Measurements from ENCODE around the gene COX17.
"Not testable (repeated sequence)": the region's sequence is repeated elsewhere in the genome, so short reads cannot be mapped to it uniquely, and the experiment has no call there.

Gene COX17

GRCh38 chr3:119676771-119677640 is at the start of gene COX17:
TSS of gene COX17 (minus strand) at chr3:119677406. CDS start at chr3:119677310, 96 bp downstream.
- peak; percentile 82 to 95 for DNase-seq

- no peak for DNase-seq
These were observed 49.7 kb upstream of the COX17 start for GRCh38 chr3:119726909-119727308.

- DNase-seq: no peak
These were observed 45.8 kb upstream of the COX17 start for GRCh38 chr3:119723022-119723421.

- no peak for DNase-seq
These were observed 40.3 kb upstream of the COX17 start for GRCh38 chr3:119717520-119717919.

- DNase-seq: no peak
These were observed 39.8 kb upstream of the COX17 start for GRCh38 chr3:119716998-119717397.

GRCh38 chr3:119715105-119715504 is 37.9 kb upstream of the COX17 start:
- DNase-seq: no peak

GRCh38 chr3:119703820-119704531 is 26.8 kb upstream of the COX17 start:
- no peak for DNase-seq

- peak in 1 of 2 donors; percentile 68 for DNase-seq
These were observed 25.6 kb upstream of the COX17 start, which contains the start of gene CFAP91 for GRCh38 chr3:119702530-119703527. TSS of gene CFAP91 (plus strand) at chr3:119703022. CDS start at chr3:119703099, 77 bp downstream.

- no peak for DNase-seq
These were observed 23.9 kb upstream of the COX17 start for GRCh38 chr3:119700920-119701734.

GRCh38 chr3:119700269-119700919 is 23.2 kb upstream of the COX17 start:
- DNase-seq: peak in 1 of 2 donors; percentile 64

GRCh38 chr3:119697394-119697793 is 20.2 kb upstream of the COX17 start:
- DNase-seq: no peak

GRCh38 chr3:119695480-119695879 is 18.3 kb upstream of the COX17 start:
- no peak for DNase-seq

GRCh38 chr3:119690043-119690656 is 12.9 kb upstream of the COX17 start:
- no peak for DNase-seq

- DNase-seq: no peak
These were observed 6.2 kb upstream of the COX17 start for GRCh38 chr3:119683421-119683820.

- peak in 1 of 2 donors; percentile 28 for DNase-seq
These were observed 4.1 kb upstream of the COX17 start for GRCh38 chr3:119681279-119681678.

- no peak for DNase-seq
These were observed 2.7 kb upstream of the COX17 start for GRCh38 chr3:119679874-119680273.

- not testable (repeated sequence) for DNase-seq
These were observed 1.0 kb upstream of the COX17 start for GRCh38 chr3:119678209-119678608.

- DNase-seq: no peak
These were observed 382 bp upstream of the COX17 start for GRCh38 chr3:119677641-119677934.

GRCh38 chr3:119676020-119676419 is 1.2 kb downstream of the COX17 start:
- no peak for DNase-seq

- no peak for DNase-seq
These were observed 1.9 kb downstream of the COX17 start for GRCh38 chr3:119675188-119675874.
